HepG2 (cell line): ENCODE measurements around the gene ZBTB7A. TPM values are rescaled to one million over a fixed set of nuclear protein-coding genes. Genes with fewer than 3 reads are reported as not detected.

Experiments
- ATAC-seq: fragments of 200-7000 bp; cut with Tn5 transposase; 3 replicates; pipeline ENCODE4 v1.9.1; 2020; ENCODE audit warnings: mild to moderate bottlenecking, moderate library complexity
- BruUV-seq: library from RNA; stranded (reverse); fragments of 400-500 nt; replicated peaks from 2 replicates; lab custom pipeline; 2021; lab: Mats Ljungman, UMichigan
- CTCF ChIA-PET: fragments of 300-600 bp; formaldehyde crosslinking; extraction: SDS; loops from one replicate; lab custom pipeline; 2021; ENCODE audit warnings: low total read pairs, inconsistent platforms, low intra/inter-chr PET ratio; lab: Yijun Ruan, JAX
- POLR2A ChIA-PET: fragments of 350-600 bp; sonication (Branson Sonifier 250); formaldehyde crosslinking; loops from one replicate; lab custom pipeline; 2020; ENCODE audit warnings: antibody characterized with exemption, inconsistent platforms; lab: Yijun Ruan, JAX
- DNase-seq: peaks from one replicate; pipeline ENCODE4 v3.0.0-alpha.2; 2015; ENCODE audit warnings: low spot score
- FAIRE-seq: peaks from 3 replicates; lab custom pipeline; 2011; peaks lifted over from hg19 to GRCh38; lab: Jason Lieb, UNC
- H2AFZ ChIP-seq: one replicate; pipeline ENCODE4 v1.6.1; 2011; ENCODE audit warnings: low read length, inconsistent platforms
- H3K27ac ChIP-seq: fragments of 300-600 bp; 3 replicates; pipeline ENCODE4 v1.8.0; 2011; ENCODE audit warnings: mixed run types, mild to moderate bottlenecking, mixed read lengths, low read length, inconsistent platforms; ENCODE audit not compliant: insufficient read depth; ENCODE audit errors: extremely low read length
- H3K27me3 ChIP-seq, 2 experiments: fragments of 200-600 bp in 1 of 2; 2 replicates in 1 of 2; 3 replicates in 1 of 2; pipeline versions ENCODE4 v1.6.0 to v1.8.0; 2011; ENCODE audit warnings: low read length in 2 of 2, mild to moderate bottlenecking in 2 of 2, moderate library complexity in 2 of 2, inconsistent platforms in 1 of 2; ENCODE audit not compliant: insufficient read depth in 2 of 2, control insufficient read depth in 1 of 2
- H3K36me3 ChIP-seq, 2 experiments: fragments of 200-600 bp in 1 of 2; replicated peaks in 1 of 2; 2 replicates in 1 of 2; 3 replicates in 1 of 2; pipeline versions ENCODE4 v1.5.1 to v1.8.0; 2011; ENCODE audit warnings: low read length in 2 of 2, inconsistent platforms in 1 of 2; ENCODE audit not compliant: insufficient read depth in 2 of 2, control insufficient read depth in 1 of 2
- H3K4me1 ChIP-seq: 2 replicates; pipeline ENCODE4 v1.5.1; 2012; ENCODE audit warnings: low read length, inconsistent platforms; ENCODE audit not compliant: insufficient read depth
- H3K4me2 ChIP-seq: 2 replicates; pipeline ENCODE4 v1.6.0; 2011; ENCODE audit warnings: low read depth, low read length, inconsistent platforms
- H3K4me3 ChIP-seq, 3 experiments: fragments of 200-600 bp in 1 of 3; sonication (generic), shearing (Covaris generic) in 1 of 3; replicated peaks in 1 of 3; 2 replicates each; pipeline ENCODE4 v1.5.1; 2011 to 2016; ENCODE audit warnings: low read length in 3 of 3, inconsistent platforms in 2 of 3, low read depth in 2 of 3, mild to moderate bottlenecking in 2 of 3, control low read depth in 1 of 3, mixed read lengths in 1 of 3; ENCODE audit not compliant: insufficient read depth in 1 of 3
- H3K79me2 ChIP-seq: one replicate; pipeline ENCODE4 v1.6.1; 2011; ENCODE audit warnings: low read length, inconsistent platforms; ENCODE audit not compliant: insufficient read depth
- H3K9ac ChIP-seq: 2 replicates; pipeline ENCODE4 v1.6.0; 2011; ENCODE audit warnings: mild to moderate bottlenecking, low read depth, low read length, inconsistent platforms; ENCODE audit not compliant: insufficient read depth
- H3K9me3 ChIP-seq: 2 replicates; pipeline ENCODE4 v1.5.1; 2012; ENCODE audit warnings: mild to moderate bottlenecking, low read length
- H4K20me1 ChIP-seq: 2 replicates; pipeline ENCODE4 v1.6.0; 2011; ENCODE audit warnings: inconsistent platforms, mild to moderate bottlenecking, low read length, moderate library complexity; ENCODE audit not compliant: insufficient read depth
- AGO2 ChIP-seq: fragments of 200-400 bp; formaldehyde crosslinking; optimal IDR thresholded peaks from 2 replicates; pipeline ENCODE3; 2017; ENCODE audit warnings: mild to moderate bottlenecking, low read depth, low read length, moderate library complexity
- KLF15 ChIP-seq: sonication (generic); formaldehyde crosslinking; IDR thresholded peaks from 2 replicates; pipeline ENCODE4 v1.8.1; 2023; ENCODE audit warnings: borderline replicate concordance, mild to moderate bottlenecking, inconsistent platforms, missing genetic modification reagents, mixed read lengths
- MZF1 ChIP-seq: sonication (generic); formaldehyde crosslinking; IDR thresholded peaks from 2 replicates; pipeline ENCODE4 v1.8.1; 2023; ENCODE audit warnings: mild to moderate bottlenecking, missing genetic modification reagents, borderline replicate concordance
- ZC3H13 ChIP-seq: sonication (generic); formaldehyde crosslinking; IDR thresholded peaks from 2 replicates; pipeline ENCODE4 v1.8.1; 2023; ENCODE audit warnings: mild to moderate bottlenecking, missing genetic modification reagents, moderate library complexity
- ZNF460 ChIP-seq: sonication (generic); formaldehyde crosslinking; IDR thresholded peaks from 2 replicates; pipeline ENCODE4 v1.5.1; 2020; ENCODE audit warnings: missing genetic modification reagents, mild to moderate bottlenecking, borderline replicate concordance
- ZNF550 ChIP-seq: sonication (generic); formaldehyde crosslinking; IDR thresholded peaks from 2 replicates; pipeline ENCODE4 v1.4.0; 2020; ENCODE audit warnings: mild to moderate bottlenecking, missing genetic modification reagents, borderline replicate concordance
- WGBS: methylation state at CpG from one replicate; pipeline ENCODE4 v1.1.6; 2017; ENCODE audit warnings: low lambda C conversion rate; 5-methylcytosine and 5-hydroxymethylcytosine counted together
- in situ Hi-C: cut with HindIII; loops from 2 replicates; pipeline ENCODE4 v1.10.0; 2017; ENCODE audit warnings: low pct_unique_long_range_greater_than_20kb; ENCODE audit not compliant: extremely low pct_ligation_motif_present
- intact Hi-C: fragments of 100-400 bp; cut with micrococcal nuclease; formaldehyde crosslinking; loops from one replicate; pipeline ENCODE4 v1.10.0; 2022; ENCODE audit not compliant: unreplicated experiment
- polyA plus RNA-seq, 8 experiments: library from polyadenylated mRNA; depleted of rRNA in 3 of 8; stranded (reverse) in 7 of 8; unstranded in 1 of 8; fragments of >200 nt; fragmentation: Illumina TruSeq in 4 of 8; extraction: Trizol in 4 of 8; gene quantifications; 2 replicates each; pipeline versions ENCODE4 v1.2.1 to v1.2.3, GENCODE V29; 2011 to 2016; ENCODE audit warnings: low read depth in 4 of 8, missing spikeins in 1 of 8, mixed read lengths in 1 of 8; ENCODE audit not compliant: insufficient read depth in 1 of 8
- total RNA-seq, 5 experiments: library from RNA; depleted of rRNA; stranded (reverse); fragments of >200 nt; fragmentation: Illumina TruSeq; extraction: Trizol; gene quantifications; 2 replicates each; pipeline ENCODE4 v1.2.3, GENCODE V29; 2016; ENCODE audit warnings: low read depth in 1 of 5

The ZBTB7A gene
- total and polyA plus RNA-seq, 2 of the 13 experiments (the other 11 are each of a cell fraction or from before 2014, with no cell fraction given), result 3.6 to 4.0 TPM

DNA sequence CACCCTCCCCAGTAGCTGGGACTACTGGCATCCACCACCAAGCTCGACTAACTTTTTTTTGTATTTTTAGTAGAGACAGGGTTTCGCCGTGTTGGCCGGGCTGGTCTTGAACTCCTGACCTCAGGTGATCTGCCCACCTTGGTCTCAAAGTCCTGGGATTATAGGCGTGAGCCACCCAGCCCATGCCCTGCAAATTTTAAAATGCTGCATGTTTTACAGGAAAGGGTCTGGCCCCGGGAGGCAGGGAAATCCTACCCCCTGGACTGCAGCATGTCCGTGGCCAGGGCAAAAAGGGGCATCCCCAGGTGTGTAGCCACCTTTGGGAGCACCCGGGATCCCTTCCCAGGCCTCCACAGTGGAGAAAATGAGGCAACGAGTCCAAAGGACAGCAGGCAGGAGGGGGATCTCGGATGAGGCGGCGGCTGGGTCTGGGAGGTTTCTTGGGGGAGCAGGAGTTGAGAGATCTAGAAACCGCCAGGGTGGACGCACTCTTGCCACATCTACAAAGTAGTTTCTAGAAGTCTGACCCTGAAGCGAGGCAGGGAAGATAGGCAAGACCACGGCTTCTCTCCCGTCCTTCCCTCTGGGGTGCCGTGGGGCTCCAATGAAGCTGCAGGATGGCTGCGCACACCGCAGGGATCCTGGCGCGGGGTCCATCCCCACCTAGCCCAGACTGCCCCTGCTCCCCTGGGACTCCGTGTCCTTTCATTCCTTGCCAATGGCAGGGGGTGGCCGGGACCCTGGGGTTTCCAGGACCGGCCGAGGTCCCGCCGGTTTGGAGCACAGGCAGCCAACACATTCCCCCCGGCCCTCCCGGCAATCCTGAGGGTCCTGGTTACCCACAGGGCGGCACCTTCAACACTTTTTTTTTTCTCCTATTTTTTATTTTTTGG lies 21.3 kb upstream of the ZBTB7A start:
- no peak for ATAC-seq
- TF ChIP-seq KLF15 (CRISPR knock-in tag) (no peak), AGO2 (peak; percentile 86)
- no TSS peak for BruUV-seq

DNA sequence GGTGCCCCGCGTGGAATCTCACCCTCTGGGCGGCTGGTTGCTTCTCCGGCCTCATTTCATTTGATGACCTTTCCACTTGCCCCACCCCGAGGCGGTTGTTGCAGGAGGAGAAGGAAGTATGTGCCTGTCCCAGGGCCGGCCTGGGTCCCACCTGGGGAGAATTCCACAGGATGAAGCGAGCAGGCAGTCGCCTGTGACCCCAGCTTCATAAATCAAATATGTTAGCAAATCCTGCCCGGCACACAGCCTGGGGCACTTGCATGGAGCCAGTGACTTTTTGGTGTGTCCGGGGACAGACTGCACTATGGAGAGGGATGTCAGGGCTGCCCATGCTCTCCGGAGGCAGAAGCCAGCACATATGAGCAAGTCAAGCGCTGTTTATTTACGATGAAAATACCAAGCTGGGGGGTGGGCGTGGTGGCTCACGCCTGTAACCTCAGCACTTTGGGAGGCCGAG lies 19.7 kb upstream of the ZBTB7A start:
- 16% methylated on average over 11 of the region's 17 CpGs for WGBS
- Histone ChIP-seq H3K9me3 (no peaks in the 10 kb centered on the region), H3K4me3 (no peak overlapping the region; a peak in 1 of 6 replicates), H3K36me3 (peaks cover 2 to 4% of the 10 kb centered on the region in 2 experiments; a peak in 2 of 5 replicates), H3K79me2 (no peaks in the 10 kb centered on the region), H3K4me1 (peaks cover 47% of the 10 kb centered on the region), H3K27me3 (no peaks in the 10 kb centered on the region), H3K9ac (no peak overlapping the region), H2AFZ (no peak overlapping the region), H4K20me1 (no peaks in the 10 kb centered on the region), H3K4me2 (peak overlapping the region; percentile 32; the same call in 1 of the 2 replicates), H3K27ac (no peak overlapping the region)
- no TSS peak for BruUV-seq
- in situ Hi-C loops (no loop called here), intact Hi-C loops (no loop called here)
- DNase-seq, result no peak
- no peak for FAIRE-seq
- peak; percentile 45 for ATAC-seq
- POLR2A ChIA-PET, result interaction anchor here (1.0 kb wide), 1 partner anchor 28 kb away, joined by 5 read pairs; no protein-coding TSS in a partner anchor
- TF ChIP-seq ZC3H13 (CRISPR knock-in tag), result 0 out of 2 replicates have a peak, but pooled peaks have one; percentile 29
- peak; percentile 30; the same call in 1 of the 2 replicates for TF ChIP-seq ZNF460 (CRISPR knock-in tag)
- TF ChIP-seq MZF1, result no peak
- TF ChIP-seq ZNF550 (CRISPR knock-in tag), result no peak
- CTCF ChIA-PET, result no interaction called here

More for the DNA sequence above, 21.3 kb upstream of the ZBTB7A start:
- Histone ChIP-seq H3K4me3 (no peak overlapping the region), H3K27ac (no peak overlapping the region), H3K27me3 (no peaks in the 10 kb centered on the region), H3K9me3 (no peaks in the 10 kb centered on the region), H3K4me2 (no peak overlapping the region), H3K4me1 (peaks cover 34% of the 10 kb centered on the region), H4K20me1 (no peaks in the 10 kb centered on the region), H3K36me3 (peaks cover 2 to 4% of the 10 kb centered on the region in 2 experiments; a peak in 2 of 5 replicates), H3K9ac (no peak overlapping the region), H3K79me2 (no peaks in the 10 kb centered on the region), H2AFZ (no peak overlapping the region)
- in situ Hi-C loops (no loop called here), intact Hi-C loops (no loop called here)
- FAIRE-seq (no peak), DNase-seq (no peak)
- ChIA-PET POLR2A (interaction anchor here (0.7 kb wide), 2 partner anchors 145 to 175 kb away, joined by 3 to 4 read pairs; no protein-coding TSS in a partner anchor), CTCF (no interaction called here)
- WGBS, result 87% methylated on average over 18 of the region's 31 CpGs
